Calu3 (cell line): ENCODE measurements around the gene LRPPRC. TPM values are rescaled to one million over a fixed set of nuclear protein-coding genes. Genes with fewer than 3 reads are reported as not detected.

Experiments
- BruUV-seq: library from RNA; stranded (reverse); fragments of 400-500 nt; replicated peaks from 2 replicates; lab custom pipeline; 2021; lab: Mats Ljungman, UMichigan
- CTCF ChIA-PET: fragments of 300-600 bp; sonication (Branson Sonifier 250); formaldehyde crosslinking; loops from one replicate; lab custom pipeline; 2022; ENCODE audit warnings: antibody characterized with exemption; lab: Charles Lee
- DNase-seq: peaks from one replicate; pipeline ENCODE4 v3.0.0; 2022
- H3K27ac Mint-ChIP-seq: one replicate; pipeline ENCODE4 v1.8.0; 2022; ENCODE audit warnings: mixed read lengths; ENCODE audit not compliant: unreplicated experiment
- H3K27me3 Mint-ChIP-seq: one replicate; pipeline ENCODE4 v1.8.0; 2022; ENCODE audit warnings: mixed read lengths; ENCODE audit not compliant: unreplicated experiment
- H3K36me3 Mint-ChIP-seq: one replicate; pipeline ENCODE4 v1.8.0; 2022; ENCODE audit warnings: mild to moderate bottlenecking, moderate library complexity, mixed read lengths; ENCODE audit not compliant: insufficient read depth, unreplicated experiment
- H3K4me1 Mint-ChIP-seq: one replicate; pipeline ENCODE4 v1.8.0; 2022; ENCODE audit warnings: mild to moderate bottlenecking, low read depth, mixed read lengths; ENCODE audit not compliant: unreplicated experiment
- H3K4me3 Mint-ChIP-seq: one replicate; pipeline ENCODE4 v1.8.0; 2022; ENCODE audit warnings: mild to moderate bottlenecking, low read depth, moderate library complexity, mixed read lengths; ENCODE audit not compliant: unreplicated experiment
- H3K9me3 Mint-ChIP-seq: one replicate; pipeline ENCODE4 v1.8.0; 2022; ENCODE audit warnings: low read depth, mixed read lengths; ENCODE audit not compliant: unreplicated experiment
- intact Hi-C: fragments of 100-400 bp; cut with micrococcal nuclease; formaldehyde crosslinking; loops from one replicate; pipeline ENCODE4 v1.10.0; 2022; ENCODE audit not compliant: unreplicated experiment
- total RNA-seq: library from RNA; stranded (reverse); gene quantifications from 2 replicates; pipeline ENCODE4 v1.2.3, GENCODE V29; 2022
- TF ChIP-seq, protein P1 (sequence below): fragments of 200-600 bp; IDR thresholded peaks from one replicate; pipeline ENCODE4 v1.8.0; 2022; ENCODE audit warnings: antibody characterized with exemption; ENCODE audit not compliant: unreplicated experiment

LRPPRC gene
- total RNA-seq, 1 experiment from 2014 or later, result 120 TPM

DNA sequence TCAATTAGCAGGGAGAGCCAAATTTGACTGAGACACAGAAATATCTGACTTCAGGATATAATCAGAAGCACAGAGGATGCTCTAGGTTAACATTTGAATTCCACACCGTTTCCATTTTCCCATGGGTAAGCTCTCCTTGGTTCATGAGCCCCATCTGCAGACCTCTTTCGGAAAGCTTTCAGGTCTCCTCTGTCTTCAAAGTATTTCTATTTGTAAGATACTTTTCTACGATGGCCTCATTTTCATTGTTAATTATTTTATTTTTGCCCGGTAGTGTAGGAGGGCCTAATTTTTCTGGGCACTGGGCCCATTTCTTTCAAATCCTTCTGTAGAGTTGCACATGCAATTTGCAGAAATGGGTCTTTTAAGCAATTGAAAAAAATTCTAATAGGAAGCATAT, 53.8 kb downstream of the LRPPRC start:
- TF ChIP-seq, protein P1, sequence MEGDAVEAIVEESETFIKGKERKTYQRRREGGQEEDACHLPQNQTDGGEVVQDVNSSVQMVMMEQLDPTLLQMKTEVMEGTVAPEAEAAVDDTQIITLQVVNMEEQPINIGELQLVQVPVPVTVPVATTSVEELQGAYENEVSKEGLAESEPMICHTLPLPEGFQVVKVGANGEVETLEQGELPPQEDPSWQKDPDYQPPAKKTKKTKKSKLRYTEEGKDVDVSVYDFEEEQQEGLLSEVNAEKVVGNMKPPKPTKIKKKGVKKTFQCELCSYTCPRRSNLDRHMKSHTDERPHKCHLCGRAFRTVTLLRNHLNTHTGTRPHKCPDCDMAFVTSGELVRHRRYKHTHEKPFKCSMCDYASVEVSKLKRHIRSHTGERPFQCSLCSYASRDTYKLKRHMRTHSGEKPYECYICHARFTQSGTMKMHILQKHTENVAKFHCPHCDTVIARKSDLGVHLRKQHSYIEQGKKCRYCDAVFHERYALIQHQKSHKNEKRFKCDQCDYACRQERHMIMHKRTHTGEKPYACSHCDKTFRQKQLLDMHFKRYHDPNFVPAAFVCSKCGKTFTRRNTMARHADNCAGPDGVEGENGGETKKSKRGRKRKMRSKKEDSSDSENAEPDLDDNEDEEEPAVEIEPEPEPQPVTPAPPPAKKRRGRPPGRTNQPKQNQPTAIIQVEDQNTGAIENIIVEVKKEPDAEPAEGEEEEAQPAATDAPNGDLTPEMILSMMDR, result no peak
- H3K27ac Mint-ChIP-seq, result no peak overlapping the region

DNA sequence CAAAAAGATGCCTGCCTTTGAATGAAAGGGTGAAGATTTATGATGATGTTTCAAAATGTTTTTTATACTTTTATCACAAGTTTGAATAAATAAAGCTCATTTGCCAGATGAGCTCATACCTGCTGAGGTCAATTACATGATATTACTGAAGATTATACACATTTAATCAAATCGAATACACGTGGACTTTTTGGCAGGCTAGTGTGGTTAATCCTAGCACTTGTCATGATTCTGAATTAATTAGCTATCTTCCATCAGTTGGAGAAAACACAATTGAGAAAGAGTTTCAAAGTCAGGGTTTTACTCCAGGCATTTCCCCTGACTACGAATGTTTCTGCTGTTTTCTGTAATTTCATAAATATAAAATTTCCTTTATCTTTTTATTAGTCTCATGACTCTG, 54.4 kb downstream of the LRPPRC start:
- BruUV-seq, result no TSS peak
- peaks cover 19% of the 10 kb centered on the region for H3K36me3 Mint-ChIP-seq
- H3K27me3 Mint-ChIP-seq, result no peaks in the 10 kb centered on the region

More for the DNA sequence above, 53.8 kb downstream of the LRPPRC start:
- Mint-ChIP-seq H3K9me3 (no peaks in the 10 kb centered on the region), H3K36me3 (peaks cover 24% of the 10 kb centered on the region), H3K27me3 (no peaks in the 10 kb centered on the region), H3K4me1 (no peaks in the 10 kb centered on the region), H3K4me3 (no peak overlapping the region)
- CTCF ChIA-PET, result no interaction called here
- no peak for DNase-seq
- BruUV-seq, result no TSS peak
- intact Hi-C loops, result no loop called here

DNA sequence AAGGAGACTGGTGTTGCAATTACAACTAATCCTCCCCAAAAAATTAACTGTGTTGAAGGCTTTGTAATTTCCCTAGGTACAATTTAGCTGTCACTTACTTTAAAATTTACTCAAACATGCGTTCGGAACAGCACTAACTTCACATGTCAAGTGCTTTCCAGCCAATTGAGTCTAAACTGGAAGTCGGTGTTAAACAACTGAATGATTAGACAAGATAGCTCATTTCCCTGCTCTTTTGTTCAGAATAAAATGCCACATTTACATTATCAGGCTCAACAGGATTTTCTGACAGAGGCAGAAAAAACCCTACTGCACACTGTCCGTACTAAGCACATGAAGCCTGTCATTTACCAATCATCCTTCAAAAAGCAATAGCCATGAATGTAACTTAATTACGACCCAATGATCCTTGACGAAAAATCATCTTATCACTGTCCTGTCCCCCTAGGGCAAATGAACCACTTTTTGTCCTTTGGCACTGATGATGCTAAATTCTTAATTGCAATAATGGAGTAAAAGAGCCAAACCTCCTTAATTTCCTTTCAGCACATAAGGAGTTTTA, 56.0 kb downstream of the LRPPRC start:
- Mint-ChIP-seq H3K27ac (no peak overlapping the region), H3K27me3 (no peaks in the 10 kb centered on the region), H3K4me1 (no peaks in the 10 kb centered on the region), H3K36me3 (peaks cover 19% of the 10 kb centered on the region), H3K9me3 (no peaks in the 10 kb centered on the region), H3K4me3 (no peak overlapping the region)
- DNase-seq, result no peak
- intact Hi-C loops, result no loop called here
- TF ChIP-seq, protein P1, result no peak
- CTCF ChIA-PET, result no interaction called here
- no TSS peak for BruUV-seq

More for the DNA sequence above, 54.4 kb downstream of the LRPPRC start:
- TF ChIP-seq, protein P1, result no peak
- Mint-ChIP-seq H3K9me3 (no peaks in the 10 kb centered on the region), H3K4me1 (no peaks in the 10 kb centered on the region), H3K4me3 (no peak overlapping the region), H3K27ac (no peak overlapping the region)
- CTCF ChIA-PET, result no interaction called here
- intact Hi-C loops, result no loop called here
- DNase-seq, result no peak

DNA sequence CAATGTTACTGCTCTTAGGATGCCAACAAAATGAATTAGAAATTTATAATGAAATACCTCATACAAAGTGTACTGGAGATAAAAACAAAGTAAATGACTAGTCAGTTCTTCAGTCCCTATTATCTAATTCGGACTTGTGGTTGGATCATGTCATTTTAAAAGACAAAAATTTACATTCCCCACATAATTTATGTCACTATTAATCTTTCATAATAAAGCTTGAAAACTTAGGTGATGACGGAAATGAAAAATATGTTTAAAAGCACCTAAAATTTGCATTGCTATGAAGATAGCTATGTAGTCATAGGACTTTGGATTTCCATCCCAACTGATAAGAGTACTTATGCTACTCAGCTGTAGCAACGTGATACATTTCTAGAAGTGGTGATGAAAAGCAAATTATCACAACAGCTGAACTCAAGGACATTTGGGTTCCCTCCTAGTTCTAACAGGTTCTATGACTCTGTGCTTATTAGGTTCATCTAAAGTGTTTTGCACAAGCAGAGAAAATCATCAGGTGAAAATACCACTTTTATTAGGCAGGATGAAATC, 58.4 kb downstream of the LRPPRC start:
- H3K27ac Mint-ChIP-seq, result no peak overlapping the region
- H3K4me3 Mint-ChIP-seq, result no peak overlapping the region
- peaks cover 22% of the 10 kb centered on the region for H3K36me3 Mint-ChIP-seq
- no peaks in the 10 kb centered on the region for H3K9me3 Mint-ChIP-seq
- intact Hi-C loops, result no loop called here
- TF ChIP-seq, protein P1, result no peak
- no peak for DNase-seq
- H3K4me1 Mint-ChIP-seq, result no peaks in the 10 kb centered on the region
- CTCF ChIA-PET, result interaction anchor here (0.6 kb wide), 1 partner anchor 336 kb away, joined by 6 read pairs; no protein-coding TSS in a partner anchor
- no peaks in the 10 kb centered on the region for H3K27me3 Mint-ChIP-seq
- no TSS peak for BruUV-seq
